ENCODE data around the gene TEX54. TPM values are rescaled to one million over a fixed set of nuclear protein-coding genes. Genes with fewer than 3 reads are reported as not detected.

The TEX54 gene
- total RNA-seq, result not detected
- polyA plus RNA-seq, result 1 to 10 TPM in 1 of 2 donors, not detected in 1; 1.6 TPM

DNA sequence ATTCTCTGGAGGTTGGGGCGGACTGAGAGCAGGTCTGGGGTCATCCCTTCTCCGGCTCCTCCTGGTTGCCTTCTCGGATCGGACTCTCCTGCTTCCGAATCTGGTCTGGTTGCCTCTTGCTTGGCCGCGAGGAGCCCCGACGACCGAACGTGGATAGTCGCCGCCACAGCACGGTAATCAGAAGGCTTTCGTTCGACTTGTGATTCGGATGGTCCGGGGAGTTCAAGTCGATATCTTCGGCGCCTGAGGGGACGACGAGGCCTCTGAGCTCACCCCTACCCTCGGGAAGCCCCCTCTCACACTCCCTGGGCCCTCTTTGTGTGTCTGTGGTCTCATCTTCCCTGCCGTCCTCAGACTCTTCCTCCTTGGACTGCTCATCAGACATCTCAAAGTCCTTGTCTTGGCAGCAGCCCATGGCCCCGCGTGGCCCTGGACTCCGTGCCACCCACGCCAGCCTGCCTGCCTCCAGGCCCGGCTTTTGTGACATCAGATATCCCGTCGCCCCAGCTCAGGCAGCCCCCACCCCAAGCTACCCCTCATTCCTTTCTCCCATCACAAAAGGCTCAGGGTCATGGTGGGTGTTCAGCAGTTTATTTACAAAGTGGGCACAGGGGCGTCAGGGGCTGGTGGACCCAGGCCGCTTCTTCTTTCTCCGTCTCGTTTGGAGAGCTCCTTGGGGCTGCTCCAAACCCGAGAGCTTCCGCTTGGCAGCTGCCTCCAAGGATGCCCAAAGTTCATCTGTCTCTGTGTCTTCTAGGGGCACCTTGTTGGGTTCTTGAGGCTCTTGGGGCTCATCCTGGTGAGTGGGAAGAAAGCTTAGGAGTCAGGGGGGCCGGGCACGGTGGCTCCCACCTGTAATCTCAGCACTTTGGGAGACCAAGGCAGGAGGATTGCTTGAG lies at the start of gene TEX54:
TEX54 (minus strand) TSS at position 506 of the 899 bp plus-strand sequence.
- WGBS, result 10% methylated on average over 40 of the region's 40 CpGs
- peak; percentile 43 for DNase-seq (ENCODE audit: low spot score)
- H3K27me3 ChIP-seq (ENCODE audit: control insufficient read depth in 4 of 4, insufficient read depth in 4 of 4, low read length in 3 of 4), result no peaks in the 10 kb centered on the region
- peaks cover 2 to 35% (median 28%) of the 10 kb centered on the region in 4 donors for H3K4me1 ChIP-seq (ENCODE audit: control insufficient read depth in 4 of 4, insufficient read depth in 4 of 4, low read length in 3 of 4)
- peak within 1 kb of the TSS; percentile 95 to 97 for H3K27ac ChIP-seq (ENCODE audit: low read depth in 1 of 2, low read length in 2 of 2)
- peak in 1 of 2 donors; percentile 25 for TF ChIP-seq EGR1 (IDR thresholded peaks at IDR 0.05; ENCODE audit: low read depth in 2 of 2)
- TF ChIP-seq, protein P1, sequence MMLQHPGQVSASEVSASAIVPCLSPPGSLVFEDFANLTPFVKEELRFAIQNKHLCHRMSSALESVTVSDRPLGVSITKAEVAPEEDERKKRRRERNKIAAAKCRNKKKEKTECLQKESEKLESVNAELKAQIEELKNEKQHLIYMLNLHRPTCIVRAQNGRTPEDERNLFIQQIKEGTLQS (IDR thresholded peaks at IDR 0.05), result no peak
- peak within 1 kb of the TSS; percentile 79 to 80 for H3K9ac ChIP-seq (ENCODE audit: low read depth in 1 of 2, low read length in 2 of 2)
- peaks cover 6 to 32% (median 11%) of the 10 kb centered on the region in 4 donors for H3K36me3 ChIP-seq (ENCODE audit: control insufficient read depth in 4 of 4, insufficient read depth in 3 of 4, low read depth in 1 of 4, low read length in 3 of 4)
- no peaks in the 10 kb centered on the region for H3K9me3 ChIP-seq (ENCODE audit: control insufficient read depth in 4 of 4, low read length in 3 of 4)
- H3K4me3 ChIP-seq (ENCODE audit: low read depth in 1 of 3, low read length in 3 of 3), result peak within 1 kb of the TSS; percentile 89 to 97 (median 92)

DNA sequence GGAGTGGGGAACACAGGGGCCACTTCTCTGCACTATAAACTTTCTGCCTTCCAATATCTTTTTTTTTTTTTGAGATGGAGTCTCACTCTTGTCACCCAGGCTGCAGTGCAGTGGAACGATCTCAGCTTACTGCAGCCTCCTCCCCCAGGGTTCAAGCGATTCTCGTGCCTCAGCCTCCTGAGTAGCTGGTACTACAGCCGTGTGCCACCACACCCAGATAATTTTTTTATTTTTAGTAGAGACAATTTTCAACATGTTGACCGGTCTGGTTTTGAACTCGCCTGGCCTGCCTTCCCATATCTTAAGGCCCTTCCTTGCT lies 49.7 kb upstream of the TEX54 start:
- no peak for DNase-seq (ENCODE audit: low spot score)
- H3K4me3 ChIP-seq (ENCODE audit: low read depth in 1 of 3, low read length in 3 of 3), result peak overlapping the region in 2 of 3 donors; percentile 86 to 88
- WGBS, result 66% methylated on average over 6 of the region's 6 CpGs
- no peaks in the 10 kb centered on the region for H3K27me3 ChIP-seq (ENCODE audit: control insufficient read depth in 4 of 4, insufficient read depth in 4 of 4, low read length in 3 of 4)
- no peak overlapping the region for H3K27ac ChIP-seq (ENCODE audit: low read depth in 1 of 2, low read length in 2 of 2)
- H3K9ac ChIP-seq (ENCODE audit: low read depth in 1 of 2, low read length in 2 of 2), result peak overlapping the region in 1 of 2 donors; percentile 97
- peaks cover 0 to 29% (median 27%) of the 10 kb centered on the region in 4 donors for H3K4me1 ChIP-seq (ENCODE audit: control insufficient read depth in 4 of 4, insufficient read depth in 4 of 4, low read length in 3 of 4)
- no peaks in the 10 kb centered on the region for H3K9me3 ChIP-seq (ENCODE audit: control insufficient read depth in 4 of 4, low read length in 3 of 4)
- TF ChIP-seq, protein P2, sequence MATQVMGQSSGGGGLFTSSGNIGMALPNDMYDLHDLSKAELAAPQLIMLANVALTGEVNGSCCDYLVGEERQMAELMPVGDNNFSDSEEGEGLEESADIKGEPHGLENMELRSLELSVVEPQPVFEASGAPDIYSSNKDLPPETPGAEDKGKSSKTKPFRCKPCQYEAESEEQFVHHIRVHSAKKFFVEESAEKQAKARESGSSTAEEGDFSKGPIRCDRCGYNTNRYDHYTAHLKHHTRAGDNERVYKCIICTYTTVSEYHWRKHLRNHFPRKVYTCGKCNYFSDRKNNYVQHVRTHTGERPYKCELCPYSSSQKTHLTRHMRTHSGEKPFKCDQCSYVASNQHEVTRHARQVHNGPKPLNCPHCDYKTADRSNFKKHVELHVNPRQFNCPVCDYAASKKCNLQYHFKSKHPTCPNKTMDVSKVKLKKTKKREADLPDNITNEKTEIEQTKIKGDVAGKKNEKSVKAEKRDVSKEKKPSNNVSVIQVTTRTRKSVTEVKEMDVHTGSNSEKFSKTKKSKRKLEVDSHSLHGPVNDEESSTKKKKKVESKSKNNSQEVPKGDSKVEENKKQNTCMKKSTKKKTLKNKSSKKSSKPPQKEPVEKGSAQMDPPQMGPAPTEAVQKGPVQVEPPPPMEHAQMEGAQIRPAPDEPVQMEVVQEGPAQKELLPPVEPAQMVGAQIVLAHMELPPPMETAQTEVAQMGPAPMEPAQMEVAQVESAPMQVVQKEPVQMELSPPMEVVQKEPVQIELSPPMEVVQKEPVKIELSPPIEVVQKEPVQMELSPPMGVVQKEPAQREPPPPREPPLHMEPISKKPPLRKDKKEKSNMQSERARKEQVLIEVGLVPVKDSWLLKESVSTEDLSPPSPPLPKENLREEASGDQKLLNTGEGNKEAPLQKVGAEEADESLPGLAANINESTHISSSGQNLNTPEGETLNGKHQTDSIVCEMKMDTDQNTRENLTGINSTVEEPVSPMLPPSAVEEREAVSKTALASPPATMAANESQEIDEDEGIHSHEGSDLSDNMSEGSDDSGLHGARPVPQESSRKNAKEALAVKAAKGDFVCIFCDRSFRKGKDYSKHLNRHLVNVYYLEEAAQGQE (IDR thresholded peaks at IDR 0.05), result no peak
- TF ChIP-seq, protein P1 (IDR thresholded peaks at IDR 0.05), result no peak
- TF ChIP-seq GABPA (IDR thresholded peaks at IDR 0.05 in 1 of 2, conservative IDR thresholded peaks at IDR 0.05 in 1 of 2) (no peak), RAD21 (IDR thresholded peaks at IDR 0.05) (no peak), NR2F2 (IDR thresholded peaks at IDR 0.05) (no peak), EGR1 (IDR thresholded peaks at IDR 0.05; ENCODE audit: low read depth in 2 of 2) (no peak), FOXA2 (IDR thresholded peaks at IDR 0.05) (no peak), RXRA (IDR thresholded peaks at IDR 0.05) (no peak), YY1 (IDR thresholded peaks at IDR 0.05) (no peak), SP1 (IDR thresholded peaks at IDR 0.05) (no peak), HNF4G (IDR thresholded peaks at IDR 0.05) (no peak), TAF1 (conservative IDR thresholded peaks at IDR 0.05) (no peak), JUND (IDR thresholded peaks at IDR 0.05) (no peak), HNF4A (conservative IDR thresholded peaks at IDR 0.05) (no peak), FOXA1 (IDR thresholded peaks at IDR 0.05) (no peak)
- TF ChIP-seq, protein P3, sequence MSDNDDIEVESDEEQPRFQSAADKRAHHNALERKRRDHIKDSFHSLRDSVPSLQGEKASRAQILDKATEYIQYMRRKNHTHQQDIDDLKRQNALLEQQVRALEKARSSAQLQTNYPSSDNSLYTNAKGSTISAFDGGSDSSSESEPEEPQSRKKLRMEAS (IDR thresholded peaks at IDR 0.05), result no peak
- TF ChIP-seq, protein P4, sequence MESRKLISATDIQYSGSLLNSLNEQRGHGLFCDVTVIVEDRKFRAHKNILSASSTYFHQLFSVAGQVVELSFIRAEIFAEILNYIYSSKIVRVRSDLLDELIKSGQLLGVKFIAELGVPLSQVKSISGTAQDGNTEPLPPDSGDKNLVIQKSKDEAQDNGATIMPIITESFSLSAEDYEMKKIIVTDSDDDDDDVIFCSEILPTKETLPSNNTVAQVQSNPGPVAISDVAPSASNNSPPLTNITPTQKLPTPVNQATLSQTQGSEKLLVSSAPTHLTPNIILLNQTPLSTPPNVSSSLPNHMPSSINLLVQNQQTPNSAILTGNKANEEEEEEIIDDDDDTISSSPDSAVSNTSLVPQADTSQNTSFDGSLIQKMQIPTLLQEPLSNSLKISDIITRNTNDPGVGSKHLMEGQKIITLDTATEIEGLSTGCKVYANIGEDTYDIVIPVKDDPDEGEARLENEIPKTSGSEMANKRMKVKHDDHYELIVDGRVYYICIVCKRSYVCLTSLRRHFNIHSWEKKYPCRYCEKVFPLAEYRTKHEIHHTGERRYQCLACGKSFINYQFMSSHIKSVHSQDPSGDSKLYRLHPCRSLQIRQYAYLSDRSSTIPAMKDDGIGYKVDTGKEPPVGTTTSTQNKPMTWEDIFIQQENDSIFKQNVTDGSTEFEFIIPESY (IDR thresholded peaks at IDR 0.05), result no peak
- TF ChIP-seq, protein P5, sequence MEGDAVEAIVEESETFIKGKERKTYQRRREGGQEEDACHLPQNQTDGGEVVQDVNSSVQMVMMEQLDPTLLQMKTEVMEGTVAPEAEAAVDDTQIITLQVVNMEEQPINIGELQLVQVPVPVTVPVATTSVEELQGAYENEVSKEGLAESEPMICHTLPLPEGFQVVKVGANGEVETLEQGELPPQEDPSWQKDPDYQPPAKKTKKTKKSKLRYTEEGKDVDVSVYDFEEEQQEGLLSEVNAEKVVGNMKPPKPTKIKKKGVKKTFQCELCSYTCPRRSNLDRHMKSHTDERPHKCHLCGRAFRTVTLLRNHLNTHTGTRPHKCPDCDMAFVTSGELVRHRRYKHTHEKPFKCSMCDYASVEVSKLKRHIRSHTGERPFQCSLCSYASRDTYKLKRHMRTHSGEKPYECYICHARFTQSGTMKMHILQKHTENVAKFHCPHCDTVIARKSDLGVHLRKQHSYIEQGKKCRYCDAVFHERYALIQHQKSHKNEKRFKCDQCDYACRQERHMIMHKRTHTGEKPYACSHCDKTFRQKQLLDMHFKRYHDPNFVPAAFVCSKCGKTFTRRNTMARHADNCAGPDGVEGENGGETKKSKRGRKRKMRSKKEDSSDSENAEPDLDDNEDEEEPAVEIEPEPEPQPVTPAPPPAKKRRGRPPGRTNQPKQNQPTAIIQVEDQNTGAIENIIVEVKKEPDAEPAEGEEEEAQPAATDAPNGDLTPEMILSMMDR (IDR thresholded peaks at IDR 0.05; ENCODE audit: low read depth, low read length, missing input control), result no peak
- peaks cover 10 to 46% (median 40%) of the 10 kb centered on the region in 4 donors for H3K36me3 ChIP-seq (ENCODE audit: control insufficient read depth in 4 of 4, insufficient read depth in 3 of 4, low read depth in 1 of 4, low read length in 3 of 4)
